ENCODE measurements around the gene DYSF. TPM values are rescaled to one million over a fixed set of nuclear protein-coding genes. Genes with fewer than 3 reads are reported as not detected.

The DYSF gene
- total RNA-seq, 4 donors from 2014 or later = 4.2 to 26.6 (median 16.2) TPM

DNA sequence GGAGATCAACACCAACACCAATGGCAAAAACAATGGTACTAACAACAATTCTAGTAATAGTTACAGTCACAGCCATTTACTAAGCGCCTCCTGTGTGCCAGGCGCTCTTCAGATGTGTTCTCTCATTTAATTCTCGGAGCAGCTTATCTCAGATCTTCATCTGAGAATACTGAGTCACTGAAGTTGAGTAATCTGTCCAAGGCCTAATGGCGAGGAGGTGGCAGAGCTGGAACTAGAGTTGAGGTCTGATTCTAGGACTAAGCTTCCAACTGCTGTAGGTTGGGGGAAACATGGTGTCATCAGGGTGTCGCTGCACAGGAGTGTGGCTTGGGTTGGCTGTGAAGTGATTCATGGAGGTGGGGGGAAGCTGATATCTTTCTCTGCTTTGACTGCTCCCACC is 156.1 kb downstream of the DYSF start:
- TF ChIP-seq, protein P1, sequence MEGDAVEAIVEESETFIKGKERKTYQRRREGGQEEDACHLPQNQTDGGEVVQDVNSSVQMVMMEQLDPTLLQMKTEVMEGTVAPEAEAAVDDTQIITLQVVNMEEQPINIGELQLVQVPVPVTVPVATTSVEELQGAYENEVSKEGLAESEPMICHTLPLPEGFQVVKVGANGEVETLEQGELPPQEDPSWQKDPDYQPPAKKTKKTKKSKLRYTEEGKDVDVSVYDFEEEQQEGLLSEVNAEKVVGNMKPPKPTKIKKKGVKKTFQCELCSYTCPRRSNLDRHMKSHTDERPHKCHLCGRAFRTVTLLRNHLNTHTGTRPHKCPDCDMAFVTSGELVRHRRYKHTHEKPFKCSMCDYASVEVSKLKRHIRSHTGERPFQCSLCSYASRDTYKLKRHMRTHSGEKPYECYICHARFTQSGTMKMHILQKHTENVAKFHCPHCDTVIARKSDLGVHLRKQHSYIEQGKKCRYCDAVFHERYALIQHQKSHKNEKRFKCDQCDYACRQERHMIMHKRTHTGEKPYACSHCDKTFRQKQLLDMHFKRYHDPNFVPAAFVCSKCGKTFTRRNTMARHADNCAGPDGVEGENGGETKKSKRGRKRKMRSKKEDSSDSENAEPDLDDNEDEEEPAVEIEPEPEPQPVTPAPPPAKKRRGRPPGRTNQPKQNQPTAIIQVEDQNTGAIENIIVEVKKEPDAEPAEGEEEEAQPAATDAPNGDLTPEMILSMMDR (IDR thresholded peaks at IDR 0.05; ENCODE audit: low read depth) = no peak

DNA sequence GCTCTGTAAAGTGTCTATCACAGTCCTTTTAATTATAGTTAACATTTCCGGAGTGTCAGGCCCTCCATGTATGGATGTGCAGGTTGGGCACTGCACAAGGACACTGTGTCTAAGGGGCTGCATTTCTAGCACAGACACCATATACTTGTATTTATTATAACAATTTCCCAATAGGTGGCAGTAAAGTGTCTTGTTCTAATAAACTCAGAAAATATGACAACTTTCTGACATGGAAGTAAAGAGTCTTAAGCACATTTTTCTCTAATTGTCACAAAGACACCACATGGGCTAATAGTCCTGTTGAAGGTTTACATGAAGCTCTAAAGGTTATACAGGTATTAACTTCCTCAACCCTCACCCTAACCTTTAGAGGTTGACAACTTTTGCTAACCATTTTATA is 156.6 kb downstream of the DYSF start:
- TF ChIP-seq, protein P1 (IDR thresholded peaks at IDR 0.05; ENCODE audit: low read depth) = no peak

DNA sequence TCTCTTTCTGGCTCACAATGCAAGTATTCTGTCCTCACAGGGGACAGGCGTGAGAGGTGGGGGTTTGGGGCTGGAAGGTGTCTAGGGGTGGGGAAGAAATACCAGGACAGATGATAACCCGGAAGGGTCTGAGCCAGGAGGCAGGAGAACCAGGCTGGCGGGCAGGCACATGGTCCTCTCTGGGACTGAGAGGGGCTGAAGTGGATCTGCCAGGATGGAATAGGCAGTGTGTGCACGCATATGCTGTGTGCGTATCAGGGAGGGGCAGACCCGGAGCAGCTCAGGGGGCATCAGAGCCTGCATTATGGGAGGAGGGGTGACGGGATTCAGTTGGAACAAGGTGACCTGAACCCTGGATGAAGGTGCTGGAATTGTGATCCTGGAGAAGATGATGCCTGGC is 157.3 kb downstream of the DYSF start:
- TF ChIP-seq, protein P1 (IDR thresholded peaks at IDR 0.05; ENCODE audit: low read depth) = no peak

GRCh38 chr2:71611247-71611646 is 157.9 kb downstream of the DYSF start:
- TF ChIP-seq, protein P1 (IDR thresholded peaks at IDR 0.05; ENCODE audit: low read depth) = no peak

GRCh38 chr2:71611781-71612527 is 158.6 kb downstream of the DYSF start:
- TF ChIP-seq, protein P1 (IDR thresholded peaks at IDR 0.05; ENCODE audit: low read depth) = no peak

- TF ChIP-seq, protein P1 (IDR thresholded peaks at IDR 0.05; ENCODE audit: low read depth) = no peak
These were observed 159.4 kb downstream of the DYSF start for GRCh38 chr2:71612581-71613402.

GRCh38 chr2:71613403-71613952 is 160.1 kb downstream of the DYSF start:
- TF ChIP-seq, protein P1 (IDR thresholded peaks at IDR 0.05; ENCODE audit: low read depth) = no peak

All from subcutaneous adipose tissue (tissue), 4 donors.